Stimulated activated CD8-positive, alpha-beta memory T cell treated with anti-CD3 and anti-CD28 coated beads, Interleukin-15, amount 100 ng/mL, for 1 hour (primary cell): ENCODE results near the gene SLC4A9.

Experiments
- DNase-seq: peaks from one replicate; pipeline ENCODE4 v3.0.0-alpha.2; 2020; ENCODE audit warnings: low read depth

Gene SLC4A9, protein sequence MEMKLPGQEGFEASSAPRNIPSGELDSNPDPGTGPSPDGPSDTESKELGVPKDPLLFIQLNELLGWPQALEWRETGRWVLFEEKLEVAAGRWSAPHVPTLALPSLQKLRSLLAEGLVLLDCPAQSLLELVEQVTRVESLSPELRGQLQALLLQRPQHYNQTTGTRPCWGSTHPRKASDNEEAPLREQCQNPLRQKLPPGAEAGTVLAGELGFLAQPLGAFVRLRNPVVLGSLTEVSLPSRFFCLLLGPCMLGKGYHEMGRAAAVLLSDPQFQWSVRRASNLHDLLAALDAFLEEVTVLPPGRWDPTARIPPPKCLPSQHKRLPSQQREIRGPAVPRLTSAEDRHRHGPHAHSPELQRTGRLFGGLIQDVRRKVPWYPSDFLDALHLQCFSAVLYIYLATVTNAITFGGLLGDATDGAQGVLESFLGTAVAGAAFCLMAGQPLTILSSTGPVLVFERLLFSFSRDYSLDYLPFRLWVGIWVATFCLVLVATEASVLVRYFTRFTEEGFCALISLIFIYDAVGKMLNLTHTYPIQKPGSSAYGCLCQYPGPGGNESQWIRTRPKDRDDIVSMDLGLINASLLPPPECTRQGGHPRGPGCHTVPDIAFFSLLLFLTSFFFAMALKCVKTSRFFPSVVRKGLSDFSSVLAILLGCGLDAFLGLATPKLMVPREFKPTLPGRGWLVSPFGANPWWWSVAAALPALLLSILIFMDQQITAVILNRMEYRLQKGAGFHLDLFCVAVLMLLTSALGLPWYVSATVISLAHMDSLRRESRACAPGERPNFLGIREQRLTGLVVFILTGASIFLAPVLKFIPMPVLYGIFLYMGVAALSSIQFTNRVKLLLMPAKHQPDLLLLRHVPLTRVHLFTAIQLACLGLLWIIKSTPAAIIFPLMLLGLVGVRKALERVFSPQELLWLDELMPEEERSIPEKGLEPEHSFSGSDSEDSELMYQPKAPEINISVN

DNA sequence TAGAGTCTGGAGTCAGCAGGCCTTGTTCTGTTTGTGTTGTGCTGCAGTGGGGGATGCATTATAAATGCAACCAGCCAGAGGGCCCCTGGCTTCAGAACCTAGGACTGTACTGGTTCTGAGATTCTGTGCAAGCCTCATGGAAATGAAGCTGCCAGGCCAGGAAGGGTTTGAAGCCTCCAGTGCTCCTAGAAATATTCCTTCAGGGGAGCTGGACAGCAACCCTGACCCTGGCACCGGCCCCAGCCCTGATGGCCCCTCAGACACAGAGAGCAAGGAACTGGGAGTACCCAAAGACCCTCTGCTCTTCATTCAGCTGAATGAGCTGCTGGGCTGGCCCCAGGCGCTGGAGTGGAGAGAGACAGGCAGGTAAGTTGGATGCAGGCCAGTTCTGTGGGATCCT is at the start of gene SLC4A9:
TSS of gene SLC4A9 (plus strand) at position 94 of the 400 bp plus-strand sequence. CDS start at position 137, 43 bp downstream.
- DNase-seq: no peak

DNA sequence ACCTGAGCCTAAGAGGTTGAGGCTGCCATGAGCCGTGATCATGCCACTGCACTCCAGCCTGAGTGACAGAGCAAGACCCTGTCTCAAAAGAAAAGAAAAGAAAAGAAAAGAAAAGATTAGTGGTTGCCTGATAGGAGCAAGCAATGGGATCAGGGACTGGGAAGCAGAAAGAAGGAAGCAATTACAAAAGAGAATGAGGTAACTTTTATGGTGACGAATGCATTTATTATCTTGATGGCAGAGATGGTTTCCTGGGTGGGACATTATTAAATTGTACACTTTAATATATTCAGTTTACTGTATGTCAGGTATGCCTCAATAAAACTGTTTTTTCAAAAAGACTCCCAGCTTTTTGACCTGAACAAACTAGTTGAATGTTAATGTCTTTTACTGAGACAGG is 49.6 kb upstream of the SLC4A9 start:
- DNase-seq: no peak

DNA sequence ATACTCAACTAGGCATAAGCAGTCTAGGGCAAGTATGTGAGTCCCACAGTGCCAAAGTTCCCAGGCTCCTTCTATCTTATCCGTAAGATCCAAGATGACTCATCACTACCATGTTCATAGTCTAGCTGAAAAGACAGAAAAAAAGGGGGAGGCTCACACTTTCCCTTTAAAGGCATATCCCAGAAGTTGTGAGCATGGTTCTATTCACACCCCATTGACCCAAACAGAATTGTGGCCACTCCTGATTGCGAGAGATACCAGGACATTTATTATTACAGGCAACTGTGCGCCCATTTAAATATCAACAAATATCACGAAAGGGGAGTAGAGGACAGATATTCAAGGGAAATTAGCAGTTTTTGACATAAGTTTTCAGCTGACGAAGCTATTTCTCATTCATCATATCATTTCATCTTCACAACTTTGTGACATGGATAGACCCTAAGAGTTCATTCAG is 49.0 kb upstream of the SLC4A9 start:
- no peak for DNase-seq

DNA sequence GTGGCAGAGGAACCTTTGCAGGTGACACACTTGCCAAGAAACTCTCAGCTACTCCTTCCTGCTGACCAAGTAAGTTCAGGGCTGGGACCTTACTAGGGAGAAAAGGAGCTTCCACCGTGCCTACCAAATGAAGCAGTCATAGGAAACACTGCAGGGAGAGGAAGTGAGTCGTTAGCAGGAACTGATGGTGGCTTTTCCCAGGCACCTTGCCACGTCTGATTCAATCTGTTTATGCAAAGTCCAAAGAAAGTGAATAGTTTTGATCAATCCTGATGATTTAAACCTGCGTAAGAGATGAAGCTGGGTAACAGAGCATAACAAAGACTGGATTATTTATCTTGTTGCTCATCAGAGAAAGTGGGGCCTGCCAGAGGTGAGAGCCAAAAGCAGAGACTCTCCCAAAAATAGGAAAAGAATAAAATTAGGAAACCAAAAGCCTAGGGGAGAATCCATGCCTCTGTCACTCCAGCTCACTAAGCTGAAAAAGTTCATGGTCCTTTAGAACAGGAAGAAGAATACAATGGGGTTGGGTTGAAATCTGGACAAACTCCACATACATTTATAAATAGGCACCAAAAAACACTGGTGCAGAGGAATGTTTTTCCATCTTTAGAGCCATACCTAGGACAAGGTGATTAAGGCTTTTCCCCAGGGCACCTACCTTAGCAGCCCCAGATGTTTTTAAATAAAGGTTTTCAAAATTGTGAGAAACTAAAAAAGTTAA is 47.8 kb upstream of the SLC4A9 start:
- no peak for DNase-seq

DNA sequence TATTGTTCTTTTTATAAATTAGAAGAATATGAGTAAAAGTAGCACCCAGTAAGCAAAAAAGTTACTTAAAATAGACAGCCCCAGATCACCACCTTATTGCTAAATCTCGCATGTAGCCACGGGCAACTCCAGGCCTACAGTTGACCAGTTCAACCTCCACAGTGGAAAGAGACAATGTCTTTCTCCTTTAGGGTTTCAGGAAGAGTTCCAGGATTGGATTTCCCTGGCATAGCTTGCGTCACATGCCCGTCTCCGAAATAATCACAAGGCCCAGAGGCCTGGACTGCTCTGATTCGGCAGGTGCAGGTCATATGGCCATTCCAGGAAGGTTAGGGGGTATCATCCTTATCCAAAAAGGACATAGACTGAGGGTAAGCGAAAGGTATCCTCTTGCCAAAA is 47.2 kb upstream of the SLC4A9 start:
- DNase-seq: no peak

DNA sequence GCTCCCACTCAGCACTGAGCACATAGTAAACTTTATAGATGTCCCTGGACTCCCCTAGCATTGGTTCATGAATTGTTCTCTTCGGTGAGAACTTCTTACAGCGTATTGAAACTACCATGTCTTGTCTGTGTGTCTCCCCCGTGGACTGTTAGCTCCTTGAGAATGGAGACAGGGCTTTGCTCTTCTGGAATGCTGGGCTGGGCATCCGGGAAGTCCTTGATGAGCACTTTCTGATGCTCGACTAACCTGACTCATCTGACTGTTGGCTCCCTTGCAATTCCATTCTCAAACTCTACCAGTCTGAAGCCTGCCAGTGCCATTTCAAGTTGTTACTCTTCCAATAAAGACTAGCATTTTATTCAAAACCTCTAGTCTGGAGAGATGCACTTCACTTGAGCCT is 42.1 kb upstream of the SLC4A9 start:
- no peak for DNase-seq

DNA sequence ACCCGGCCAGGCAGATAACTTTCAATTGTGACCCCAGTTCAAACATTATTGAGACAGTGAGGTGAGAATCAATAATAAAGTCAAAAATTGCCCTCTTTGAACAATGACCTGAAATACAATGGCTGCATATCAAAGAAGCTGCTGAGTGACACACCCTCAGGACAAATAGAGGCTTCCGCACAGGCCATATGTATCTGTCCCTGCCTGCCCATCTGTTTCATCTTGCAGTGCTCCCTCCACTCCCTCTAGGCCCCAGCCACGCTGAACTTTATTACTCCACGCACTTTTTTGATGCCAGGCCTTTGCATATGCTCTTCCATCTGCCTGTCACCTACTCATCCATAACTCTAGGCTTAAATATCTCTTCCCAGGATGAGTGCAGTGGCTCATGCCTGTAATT is 41.2 kb upstream of the SLC4A9 start:
- DNase-seq: no peak

DNA sequence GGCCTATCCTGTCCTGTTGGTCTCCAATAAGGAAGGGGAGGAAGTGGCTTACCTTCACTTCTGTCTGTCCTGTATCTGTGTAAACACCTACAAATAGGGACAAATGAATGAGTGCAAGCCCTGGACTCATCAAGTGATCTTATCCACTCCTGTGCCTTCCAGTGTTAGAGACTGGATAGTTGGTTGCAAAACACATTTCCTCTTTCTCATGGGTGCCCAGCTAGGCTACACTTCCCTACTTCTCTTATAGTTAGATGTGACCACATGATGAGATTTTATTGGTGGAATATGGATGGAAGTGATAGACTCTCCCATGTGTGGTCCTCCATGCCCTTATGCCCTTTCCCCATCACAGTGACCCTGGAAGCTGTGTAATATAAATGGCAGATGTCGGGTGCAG is 40.2 kb upstream of the SLC4A9 start:
- no peak for DNase-seq

DNA sequence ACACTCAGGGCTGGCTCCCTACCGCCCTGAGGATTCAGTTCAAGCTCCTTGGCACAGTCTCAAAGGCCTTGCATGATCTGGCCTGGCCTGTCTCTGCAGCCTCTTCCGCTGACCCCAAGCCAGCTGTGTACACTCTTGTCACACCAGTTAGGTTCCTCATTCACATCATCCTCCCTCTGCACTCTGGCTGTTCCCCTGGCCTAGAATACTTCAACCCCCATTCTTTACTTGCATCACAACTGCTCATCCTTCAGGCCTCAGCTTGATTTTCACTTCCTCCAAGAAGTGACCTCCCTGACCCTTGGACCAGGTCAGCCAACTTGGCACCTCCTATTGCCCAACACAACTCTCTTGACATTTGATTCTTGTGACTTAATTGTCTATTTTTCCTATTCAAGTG is 38.2 kb upstream of the SLC4A9 start:
- no peak for DNase-seq

DNA sequence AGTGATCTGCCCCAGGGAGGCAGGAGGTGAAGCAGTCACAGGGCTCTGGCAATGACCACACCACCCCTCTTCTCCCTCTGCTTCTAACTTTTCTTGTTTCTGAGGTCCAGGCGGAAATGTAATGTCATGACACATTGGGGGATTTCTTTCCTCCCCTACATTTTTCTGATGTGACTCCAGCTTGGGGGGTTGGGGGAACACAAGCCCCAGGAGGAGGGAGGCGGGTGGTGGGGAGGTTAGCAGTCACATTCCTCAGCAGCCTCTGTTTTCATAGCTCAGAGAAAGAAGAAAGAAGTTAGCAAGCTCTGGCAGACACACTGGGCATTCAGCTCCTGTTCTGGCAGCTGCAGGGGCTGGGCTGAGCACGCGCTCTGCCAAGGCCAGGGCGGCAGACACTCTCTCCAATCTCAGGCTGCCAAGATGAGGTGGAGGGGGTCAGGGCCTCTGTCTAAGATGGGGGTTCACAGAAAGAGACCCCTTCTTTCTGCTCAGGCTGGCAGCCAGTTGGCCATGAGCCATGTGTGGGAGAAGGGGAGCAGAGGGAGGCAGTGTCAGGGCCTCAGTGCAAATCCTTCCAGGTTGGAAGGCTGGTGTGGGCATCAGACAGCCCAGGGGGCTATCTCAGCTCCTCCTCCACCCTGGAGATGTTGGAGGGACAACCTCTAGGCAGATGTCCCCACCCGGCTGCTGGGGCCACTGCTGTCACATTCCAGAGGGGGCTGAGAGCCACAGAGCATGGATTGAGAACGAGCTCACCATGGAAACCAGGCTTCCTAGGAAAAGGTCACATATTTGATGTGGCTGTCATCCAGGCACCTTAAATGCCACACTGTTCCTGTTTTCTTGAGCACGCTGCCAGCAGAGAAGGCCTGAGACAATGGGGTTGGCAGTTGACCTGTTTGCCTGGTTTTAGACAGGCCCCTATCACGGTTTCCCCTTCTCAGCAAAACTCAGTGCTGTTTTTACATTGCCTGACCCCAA is 37.0 kb upstream of the SLC4A9 start:
- no peak for DNase-seq

DNA sequence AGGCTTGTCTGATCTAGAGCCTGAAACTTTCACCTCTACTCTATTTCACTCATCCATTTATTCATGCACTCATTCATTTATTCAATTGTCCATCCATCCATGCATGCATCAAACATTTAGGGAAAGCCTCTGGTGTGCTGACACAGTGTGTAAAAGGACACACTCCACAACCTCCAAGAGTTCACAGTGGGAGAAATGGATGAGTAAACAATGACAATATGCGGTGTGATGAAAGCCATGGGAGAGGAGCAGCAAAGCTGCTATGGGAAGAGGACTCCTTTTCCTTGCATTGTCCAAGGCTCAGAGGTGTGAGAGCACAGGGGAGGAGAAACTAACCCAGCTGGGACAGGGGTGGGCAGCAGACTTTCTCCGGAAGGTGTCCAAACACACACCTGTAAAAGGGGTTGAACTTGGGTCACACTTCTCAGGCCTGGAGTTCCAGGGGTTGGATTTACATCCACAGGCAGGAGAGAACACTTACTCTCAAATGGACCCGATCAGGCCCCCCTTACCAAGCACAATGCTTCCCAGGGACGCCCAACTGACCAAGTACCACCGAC is 35.9 kb upstream of the SLC4A9 start:
- DNase-seq: no peak

DNA sequence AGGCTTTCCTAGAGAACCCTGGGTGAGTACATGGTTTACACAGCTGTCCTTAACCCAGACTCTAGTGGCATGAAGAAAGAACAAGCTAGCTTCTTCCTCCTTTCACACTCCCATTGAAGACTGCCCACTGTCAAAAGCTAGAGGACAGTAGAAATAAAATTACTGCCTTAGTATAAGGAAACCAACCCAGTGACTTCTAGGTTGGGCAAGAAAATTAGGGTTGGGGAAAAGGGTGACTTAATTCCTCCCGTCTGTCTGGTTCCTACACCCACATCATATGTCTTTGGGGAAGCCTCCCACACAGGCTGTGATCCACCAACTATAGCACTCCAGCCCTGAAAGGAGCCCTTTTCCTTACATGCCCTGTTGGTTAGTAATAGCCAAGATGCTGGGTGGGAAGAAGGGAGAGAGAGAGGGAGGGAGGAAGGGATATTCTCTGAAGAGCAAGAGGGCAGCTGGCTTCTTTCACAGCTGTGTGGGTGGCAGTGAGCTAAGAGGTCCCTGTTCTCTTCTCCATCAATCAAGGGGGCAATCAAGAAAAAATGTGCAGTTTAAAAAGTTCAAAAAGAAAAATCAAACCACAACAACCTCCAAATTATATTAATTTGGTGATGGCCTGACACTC is 35.3 kb upstream of the SLC4A9 start:
- DNase-seq: no peak

DNA sequence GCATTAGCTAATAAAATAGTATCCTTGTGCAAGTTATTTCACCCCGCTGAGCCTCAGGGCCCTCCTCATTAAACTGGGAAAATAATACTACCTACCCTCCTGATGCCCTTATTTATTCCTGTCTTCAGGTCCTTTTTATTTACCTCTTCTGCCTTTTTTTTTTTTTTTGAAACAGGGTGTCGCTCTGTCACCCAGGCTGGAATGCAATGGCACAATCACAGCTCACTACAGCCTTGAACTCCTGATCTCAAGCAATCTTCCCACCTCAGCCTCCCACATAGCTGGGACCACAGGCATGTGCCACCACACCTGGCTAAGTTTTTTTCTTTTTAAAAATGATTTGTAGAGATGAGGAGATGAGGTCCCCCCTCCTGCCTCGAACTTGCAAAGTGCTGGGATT is 34.5 kb upstream of the SLC4A9 start:
- DNase-seq: no peak

DNA sequence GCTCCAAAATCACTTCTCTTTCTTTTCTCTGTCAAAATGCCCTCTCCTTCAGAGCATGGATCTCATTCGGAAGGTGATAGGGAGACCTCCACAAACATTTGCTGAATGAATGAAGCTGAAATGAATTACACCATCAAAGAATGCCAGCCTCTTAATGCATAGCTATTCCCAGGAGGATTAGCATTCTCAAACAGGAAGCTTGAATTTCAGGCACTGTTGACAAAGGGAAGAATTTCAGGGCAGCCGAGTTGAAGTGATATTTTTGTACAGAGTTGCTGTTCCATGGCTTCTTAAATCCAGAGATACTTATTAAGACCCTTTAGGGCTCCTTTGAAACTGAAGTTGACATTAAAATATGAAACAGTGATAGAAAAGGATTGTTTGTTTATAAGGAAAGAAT is 32.4 kb upstream of the SLC4A9 start:
- DNase-seq: no peak

DNA sequence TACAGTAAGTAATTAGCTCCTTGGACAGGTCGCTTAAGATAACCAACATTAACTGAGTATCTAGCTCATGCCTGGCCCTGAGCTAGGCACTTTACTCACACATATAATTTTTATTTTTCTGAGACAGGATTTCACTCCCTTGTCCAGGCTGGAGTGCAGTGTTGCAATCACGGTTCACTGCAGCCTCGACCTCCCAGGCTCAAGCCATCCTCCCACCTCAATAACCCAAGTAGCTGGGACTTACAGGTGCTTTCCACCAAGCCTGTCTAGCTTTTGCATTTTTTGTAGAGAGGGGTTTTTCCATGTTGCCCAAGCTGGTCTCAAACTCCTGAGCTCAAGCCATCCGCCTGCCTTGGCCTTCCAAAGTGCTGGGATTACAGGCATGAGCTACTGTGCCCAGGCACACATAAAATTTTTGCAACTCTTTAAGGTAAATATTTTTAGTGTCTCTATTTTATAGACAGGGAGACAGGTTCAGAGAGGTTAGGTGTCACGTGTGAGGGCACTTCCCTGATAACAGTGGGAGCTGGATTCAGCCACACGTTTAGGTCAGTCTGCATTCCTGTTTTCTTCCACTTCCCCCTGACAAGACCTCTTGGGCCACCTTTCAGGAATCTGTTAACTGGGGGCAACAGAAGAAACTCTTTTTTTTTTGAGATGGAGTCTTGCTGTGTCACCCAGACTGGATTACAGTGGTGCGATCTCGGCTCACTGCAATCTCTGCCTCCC is 31.8 kb upstream of the SLC4A9 start:
- no peak for DNase-seq

DNA sequence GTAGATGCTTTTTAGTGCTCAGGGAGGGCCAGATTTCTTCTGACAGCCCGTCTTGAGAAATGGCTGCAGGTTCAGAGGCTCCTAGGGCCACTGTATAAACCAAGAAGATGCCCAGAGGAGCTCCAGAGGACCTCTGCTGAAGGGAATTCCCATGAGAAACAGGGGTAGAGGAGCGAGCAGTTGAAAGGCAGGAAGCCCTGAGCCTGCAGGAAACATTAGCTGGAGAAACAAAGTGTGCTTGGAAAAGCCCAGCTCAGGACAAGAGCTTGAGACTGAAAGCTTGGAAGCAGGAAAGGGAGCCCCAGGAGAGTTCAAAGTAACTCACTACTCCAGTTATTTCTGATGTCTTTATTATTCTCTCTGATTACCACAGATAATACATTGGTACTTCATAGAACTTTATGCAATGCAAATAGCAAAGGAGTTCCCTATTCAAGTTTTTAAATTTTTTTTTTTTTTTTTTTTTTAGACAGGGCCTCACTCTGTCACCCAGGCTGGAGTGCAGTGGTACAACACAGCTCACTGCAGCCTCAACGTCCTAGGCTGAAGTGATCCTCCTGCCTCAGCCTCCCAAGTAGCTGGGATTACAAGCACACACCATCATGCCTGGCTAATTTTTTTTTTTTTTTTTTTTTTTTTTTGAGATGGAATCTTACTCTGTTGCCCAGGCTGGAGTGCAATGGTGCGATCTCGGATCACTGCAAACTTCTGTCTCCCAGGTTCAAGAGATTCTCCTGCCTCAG is 30.1 kb upstream of the SLC4A9 start:
- DNase-seq: no peak

DNA sequence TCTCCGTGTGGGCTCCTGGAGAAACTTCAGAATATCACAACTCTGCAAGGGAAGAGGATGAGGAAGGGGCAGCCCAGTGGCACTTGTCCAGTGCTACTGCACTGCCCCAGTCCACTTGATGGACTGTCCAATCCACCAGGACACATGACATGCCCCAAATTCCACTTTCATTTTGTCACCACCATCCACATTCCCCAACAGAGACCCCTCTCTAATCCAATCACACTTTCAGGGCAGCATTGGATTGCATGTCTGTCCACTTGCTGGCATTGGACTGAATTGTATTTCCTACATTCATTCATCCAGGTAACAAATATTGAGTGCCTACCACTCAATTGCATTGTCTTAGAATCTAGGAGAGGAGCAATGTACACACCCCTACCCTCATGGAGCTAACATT is 28.4 kb upstream of the SLC4A9 start:
- no peak for DNase-seq

DNA sequence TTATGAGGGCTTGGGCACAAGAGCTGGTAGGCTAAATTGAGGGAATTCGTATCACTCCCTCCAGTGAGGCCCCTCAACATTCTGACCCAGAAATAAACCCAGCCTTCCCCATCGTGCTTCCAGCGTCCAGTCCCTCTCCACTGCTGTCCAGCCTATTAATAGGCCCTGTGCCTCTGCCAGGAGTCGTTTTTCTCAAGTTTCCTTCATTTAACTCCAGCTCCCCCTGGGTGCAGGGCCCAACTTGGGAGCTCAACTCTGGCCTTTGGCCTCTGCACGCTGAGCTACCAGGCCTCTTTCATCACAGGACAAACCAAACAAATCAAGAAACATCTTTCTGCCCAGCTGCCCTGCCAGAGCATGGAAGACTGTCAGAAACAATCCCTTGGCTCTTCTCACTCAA is 23.6 kb upstream of the SLC4A9 start:
- DNase-seq: no peak

DNA sequence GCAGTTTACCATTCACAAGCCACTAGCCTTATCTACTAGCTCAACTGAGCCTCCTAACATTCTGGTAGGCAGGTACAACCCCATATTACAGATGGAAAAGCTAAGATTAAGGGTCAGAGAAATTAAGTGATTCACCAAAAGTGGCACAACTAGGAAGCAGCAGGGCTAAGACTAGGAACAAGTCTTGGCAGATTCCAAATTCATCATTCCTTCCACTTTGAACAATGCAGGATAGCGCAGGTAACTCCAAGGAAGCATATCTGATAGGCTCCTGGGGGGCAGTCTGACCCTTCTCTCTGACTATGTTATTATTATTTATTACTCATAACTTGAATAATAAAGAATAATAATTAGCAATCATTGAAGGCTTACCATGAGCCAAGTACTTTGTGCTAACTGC is 22.1 kb upstream of the SLC4A9 start:
- no peak for DNase-seq
